Measurements from ENCODE around the gene ROR1.

ROR1 gene

GRCh38 chr1:63983391-63984256, 209.8 kb downstream of the ROR1 start:
- Histone ChIP-seq H3K4ac (ENCODE audit: low read depth in 1 of 2, low read length in 2 of 2) (no peak overlapping the region), H2BK12ac (ENCODE audit: low read length in 2 of 2) (peak overlapping the region; percentile 32 to 37), H3K9ac (ENCODE audit: low read length) (peak overlapping the region; percentile 7), H2BK15ac (ENCODE audit: low read depth, poor library complexity, severe bottlenecking) (no peak overlapping the region), H2BK5ac (ENCODE audit: low read depth, low read length, poor library complexity, severe bottlenecking) (no peak overlapping the region), H3K27me3 (ENCODE audit: control insufficient read depth in 1 of 2, insufficient read depth in 1 of 2, low read length in 2 of 2) (no peaks in the 10 kb centered on the region), H3K4me2 (ENCODE audit: low read length, poor library complexity, severe bottlenecking) (no peak overlapping the region), H3K36me3 (ENCODE audit: control insufficient read depth in 1 of 2, insufficient read depth in 2 of 2, low read depth in 1 of 2, low read length in 2 of 2) (no peaks in the 10 kb centered on the region), H3K4me1 (ENCODE audit: control insufficient read depth, insufficient read depth, low read depth, low read length) (peaks cover 3% of the 10 kb centered on the region), H3K4me3 (ENCODE audit: insufficient read depth in 1 of 2, low read depth in 1 of 2, low read length in 2 of 2) (no peak overlapping the region), H3K23ac (ENCODE audit: low read length in 2 of 2) (no peak overlapping the region), H2AFZ (ENCODE audit: low read depth, low read length) (no peak overlapping the region), H3K27ac (ENCODE audit: low read length, poor library complexity, severe bottlenecking) (no peak overlapping the region), H4K91ac (ENCODE audit: low read length) (no peak overlapping the region), H3K18ac (ENCODE audit: low read depth in 1 of 2, low read length in 2 of 2) (no peak overlapping the region), H2AK5ac (ENCODE audit: low read length, severe bottlenecking) (peak overlapping the region; percentile 68), H4K8ac (ENCODE audit: low read length) (no peak overlapping the region), H3K79me1 (replicated peaks; ENCODE audit: low read length, poor library complexity, severe bottlenecking) (peaks cover 3% of the 10 kb centered on the region), H2BK120ac (ENCODE audit: low read depth, low read length) (no peak overlapping the region), H3K9me3 (ENCODE audit: control insufficient read depth, low read length) (no peaks in the 10 kb centered on the region), H3K14ac (ENCODE audit: low read length in 2 of 2) (no peak overlapping the region)
- WGBS = 72% methylated on average over 4 of the region's 7 CpGs
- no peak for DNase-seq

GRCh38 chr1:63984257-63984929, 210.6 kb downstream of the ROR1 start:
- Histone ChIP-seq H2BK120ac (ENCODE audit: low read depth, low read length) (no peak overlapping the region), H3K4me3 (ENCODE audit: insufficient read depth in 1 of 2, low read depth in 1 of 2, low read length in 2 of 2) (no peak overlapping the region), H2AK5ac (ENCODE audit: low read length, severe bottlenecking) (no peak overlapping the region), H4K91ac (ENCODE audit: low read length) (no peak overlapping the region), H3K4me2 (ENCODE audit: low read length, poor library complexity, severe bottlenecking) (no peak overlapping the region), H3K4ac (ENCODE audit: low read depth in 1 of 2, low read length in 2 of 2) (no peak overlapping the region), H3K23ac (ENCODE audit: low read length in 2 of 2) (no peak overlapping the region), H3K79me1 (replicated peaks; ENCODE audit: low read length, poor library complexity, severe bottlenecking) (peaks cover 2% of the 10 kb centered on the region), H3K9ac (ENCODE audit: low read length) (peak overlapping the region; percentile 25), H4K8ac (ENCODE audit: low read length) (no peak overlapping the region), H3K36me3 (ENCODE audit: control insufficient read depth in 1 of 2, insufficient read depth in 2 of 2, low read depth in 1 of 2, low read length in 2 of 2) (no peaks in the 10 kb centered on the region), H3K4me1 (ENCODE audit: control insufficient read depth, insufficient read depth, low read depth, low read length) (peaks cover 3% of the 10 kb centered on the region), H3K27me3 (ENCODE audit: control insufficient read depth in 1 of 2, insufficient read depth in 1 of 2, low read length in 2 of 2) (no peaks in the 10 kb centered on the region), H3K18ac (ENCODE audit: low read depth in 1 of 2, low read length in 2 of 2) (peak overlapping the region in 1 of 2 experiments; percentile 51), H3K27ac (ENCODE audit: low read length, poor library complexity, severe bottlenecking) (no peak overlapping the region), H2BK15ac (ENCODE audit: low read depth, poor library complexity, severe bottlenecking) (no peak overlapping the region), H3K14ac (ENCODE audit: low read length in 2 of 2) (no peak overlapping the region), H2BK12ac (ENCODE audit: low read length in 2 of 2) (no peak overlapping the region), H2BK5ac (ENCODE audit: low read depth, low read length, poor library complexity, severe bottlenecking) (no peak overlapping the region), H2AFZ (ENCODE audit: low read depth, low read length) (no peak overlapping the region), H3K9me3 (ENCODE audit: control insufficient read depth, low read length) (no peaks in the 10 kb centered on the region)
- peak; percentile 63 for DNase-seq
- WGBS = 89% methylated on average over 2 of the region's 4 CpGs

- DNase-seq = peak; percentile 67
- Histone ChIP-seq H3K79me1 (replicated peaks; ENCODE audit: low read length, poor library complexity, severe bottlenecking) (peaks cover 3% of the 10 kb centered on the region), H2AFZ (ENCODE audit: low read depth, low read length) (no peak overlapping the region), H2BK15ac (ENCODE audit: low read depth, poor library complexity, severe bottlenecking) (no peak overlapping the region), H3K4me1 (ENCODE audit: control insufficient read depth, insufficient read depth, low read depth, low read length) (peaks cover 3% of the 10 kb centered on the region), H4K8ac (ENCODE audit: low read length) (no peak overlapping the region), H2BK5ac (ENCODE audit: low read depth, low read length, poor library complexity, severe bottlenecking) (no peak overlapping the region), H3K23ac (ENCODE audit: low read length in 2 of 2) (no peak overlapping the region), H2BK120ac (ENCODE audit: low read depth, low read length) (no peak overlapping the region), H3K14ac (ENCODE audit: low read length in 2 of 2) (no peak overlapping the region), H3K4me3 (ENCODE audit: insufficient read depth in 1 of 2, low read depth in 1 of 2, low read length in 2 of 2) (no peak overlapping the region), H3K9me3 (ENCODE audit: control insufficient read depth, low read length) (no peaks in the 10 kb centered on the region), H2AK5ac (ENCODE audit: low read length, severe bottlenecking) (no peak overlapping the region), H4K91ac (ENCODE audit: low read length) (no peak overlapping the region), H3K27ac (ENCODE audit: low read length, poor library complexity, severe bottlenecking) (no peak overlapping the region), H3K27me3 (ENCODE audit: control insufficient read depth in 1 of 2, insufficient read depth in 1 of 2, low read length in 2 of 2) (no peaks in the 10 kb centered on the region), H3K18ac (ENCODE audit: low read depth in 1 of 2, low read length in 2 of 2) (no peak overlapping the region), H3K9ac (ENCODE audit: low read length) (peak overlapping the region; percentile 25), H3K36me3 (ENCODE audit: control insufficient read depth in 1 of 2, insufficient read depth in 2 of 2, low read depth in 1 of 2, low read length in 2 of 2) (no peaks in the 10 kb centered on the region), H3K4ac (ENCODE audit: low read depth in 1 of 2, low read length in 2 of 2) (no peak overlapping the region), H2BK12ac (ENCODE audit: low read length in 2 of 2) (no peak overlapping the region), H3K4me2 (ENCODE audit: low read length, poor library complexity, severe bottlenecking) (no peak overlapping the region)
- 68% methylated on average over 5 of the region's 5 CpGs for WGBS
These were observed 211.1 kb downstream of the ROR1 start for GRCh38 chr1:63984930-63985290.

- H3K27me3 ChIP-seq (ENCODE audit: control insufficient read depth in 1 of 2, insufficient read depth in 1 of 2, low read length in 2 of 2) = no peaks in the 10 kb centered on the region
- H3K9me3 ChIP-seq (ENCODE audit: control insufficient read depth, low read length) = no peaks in the 10 kb centered on the region
- no peak overlapping the region for H2BK15ac ChIP-seq (ENCODE audit: low read depth, poor library complexity, severe bottlenecking)
- no peak overlapping the region for H4K91ac ChIP-seq (ENCODE audit: low read length)
- H2AK5ac ChIP-seq (ENCODE audit: low read length, severe bottlenecking) = no peak overlapping the region
- H3K79me1 ChIP-seq (replicated peaks; ENCODE audit: low read length, poor library complexity, severe bottlenecking) = peaks cover 10% of the 10 kb centered on the region
- no peak overlapping the region for H2AFZ ChIP-seq (ENCODE audit: low read depth, low read length)
- no peak overlapping the region for H4K8ac ChIP-seq (ENCODE audit: low read length)
- H2BK12ac ChIP-seq (ENCODE audit: low read length in 2 of 2) = no peak overlapping the region
- no peak overlapping the region for H3K27ac ChIP-seq (ENCODE audit: low read length, poor library complexity, severe bottlenecking)
- H3K18ac ChIP-seq (ENCODE audit: low read depth in 1 of 2, low read length in 2 of 2) = no peak overlapping the region
- no peak overlapping the region for H3K4me2 ChIP-seq (ENCODE audit: low read length, poor library complexity, severe bottlenecking)
- no peak overlapping the region for H3K4me3 ChIP-seq (ENCODE audit: insufficient read depth in 1 of 2, low read depth in 1 of 2, low read length in 2 of 2)
- H2BK120ac ChIP-seq (ENCODE audit: low read depth, low read length) = no peak overlapping the region
- H3K4ac ChIP-seq (ENCODE audit: low read depth in 1 of 2, low read length in 2 of 2) = no peak overlapping the region
- no peak overlapping the region for H3K14ac ChIP-seq (ENCODE audit: low read length in 2 of 2)
- no CpG with 5 or more reads among the region's 2 CpGs for WGBS
- H2BK5ac ChIP-seq (ENCODE audit: low read depth, low read length, poor library complexity, severe bottlenecking) = no peak overlapping the region
- no peaks in the 10 kb centered on the region for H3K36me3 ChIP-seq (ENCODE audit: control insufficient read depth in 1 of 2, insufficient read depth in 2 of 2, low read depth in 1 of 2, low read length in 2 of 2)
- no peak overlapping the region for H3K9ac ChIP-seq (ENCODE audit: low read length)
- DNase-seq = peak; percentile 56
- no peaks in the 10 kb centered on the region for H3K4me1 ChIP-seq (ENCODE audit: control insufficient read depth, insufficient read depth, low read depth, low read length)
- no peak overlapping the region for H3K23ac ChIP-seq (ENCODE audit: low read length in 2 of 2)
These were observed 213.3 kb downstream of the ROR1 start for GRCh38 chr1:63987014-63987627.
